Activated CD4-positive, alpha-beta memory T cell treated with anti-CD3 and anti-CD28 coated beads, Interleukin-2, amount 10 ng/mL, durations not matched to agents 7 days and 5 days (primary cell): Measurements from ENCODE around the gene AKT1S1. TPM values are rescaled to one million over a fixed set of nuclear protein-coding genes. Genes with fewer than 3 reads are reported as not detected.

Source experiments
- CTCF ChIA-PET: fragments of 350-600 bp; sonication (Branson Sonifier 250); formaldehyde crosslinking; loops from one replicate; lab custom pipeline; 2021; ENCODE audit warnings: antibody characterized with exemption, inconsistent platforms; lab: Charles Lee
- POLR2A ChIA-PET: fragments of 350-600 bp; sonication (Branson Sonifier 250); formaldehyde crosslinking; loops from one replicate; lab custom pipeline; 2021; ENCODE audit warnings: antibody characterized with exemption; lab: Charles Lee
- DNase-seq: peaks from one replicate; pipeline ENCODE4 v3.0.0-alpha.2; 2020
- H3K27ac Mint-ChIP-seq: one replicate; pipeline ENCODE4 v1.8.0; 2021; ENCODE audit warnings: mild to moderate bottlenecking, mixed read lengths
- H3K27me3 Mint-ChIP-seq: one replicate; pipeline ENCODE4 v1.8.0; 2021; ENCODE audit warnings: mixed read lengths
- H3K36me3 Mint-ChIP-seq: one replicate; pipeline ENCODE4 v1.8.0; 2021; ENCODE audit warnings: low read depth, mixed read lengths
- H3K4me1 Mint-ChIP-seq: one replicate; pipeline ENCODE4 v1.8.0; 2021; ENCODE audit warnings: mixed read lengths
- H3K4me3 Mint-ChIP-seq: one replicate; pipeline ENCODE4 v1.8.0; 2021; ENCODE audit warnings: mild to moderate bottlenecking, mixed read lengths
- H3K9me3 Mint-ChIP-seq: one replicate; pipeline ENCODE4 v1.8.0; 2021; ENCODE audit warnings: mixed read lengths
- total RNA-seq, 2 experiments: library from RNA; stranded (reverse); gene quantifications; one replicate each; pipeline ENCODE4 v1.2.3, GENCODE V29; 2021

Gene AKT1S1
- total RNA-seq, 2 experiments from 2014 or later = 20.2 to 23.0 TPM

DNA sequence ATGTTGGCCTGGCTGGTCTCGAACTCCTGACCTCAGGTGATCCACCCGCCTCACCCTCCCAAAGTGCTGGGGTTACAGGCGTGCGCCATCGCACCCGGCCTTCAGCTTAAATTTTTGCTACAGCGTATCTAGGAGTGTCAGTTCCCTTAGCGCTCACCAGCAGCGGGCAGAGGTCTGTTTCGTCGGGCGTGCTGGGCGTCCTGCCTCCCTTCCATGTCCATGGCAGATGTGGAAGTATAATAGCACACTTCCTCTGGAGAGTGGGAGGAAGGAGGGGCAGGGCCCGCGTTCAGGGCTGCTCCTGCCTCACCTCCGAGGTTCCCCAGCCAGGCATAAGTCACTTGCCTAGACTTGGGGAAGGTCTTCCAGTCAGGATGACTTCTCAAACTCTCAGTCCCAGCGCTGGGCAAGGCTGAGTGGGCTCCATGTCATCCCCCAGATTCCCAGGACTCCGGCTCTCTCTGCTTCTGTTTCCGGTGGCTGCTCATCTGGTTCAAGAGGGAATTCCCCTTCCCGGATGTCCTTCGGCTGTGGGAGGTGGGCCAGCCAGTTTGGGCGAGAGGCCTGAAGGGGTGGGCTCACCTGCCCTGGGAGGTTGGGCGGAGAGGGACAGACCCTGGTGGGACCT lies 10.0 kb upstream of the AKT1S1 start:
- Mint-ChIP-seq H3K4me1 (peaks cover 18% of the 10 kb centered on the region), H3K36me3 (peaks cover 26% of the 10 kb centered on the region), H3K27me3 (no peaks in the 10 kb centered on the region), H3K4me3 (no peak overlapping the region), H3K27ac (no peak overlapping the region), H3K9me3 (no peaks in the 10 kb centered on the region)
- ChIA-PET CTCF (interaction anchor here (1.5 kb wide), 1 partner anchor 18 kb away, joined by 3 read pairs; no protein-coding TSS in a partner anchor), POLR2A (interaction anchor here (1.1 to 1.9 kb wide), 4 partner anchors 9 to 41 kb away, joined by 3 to 6 read pairs (median 5); partner anchors contain the start of genes AKT1S1, ATF5, IL4I1 and PTOV1)
- no peak for DNase-seq

DNA sequence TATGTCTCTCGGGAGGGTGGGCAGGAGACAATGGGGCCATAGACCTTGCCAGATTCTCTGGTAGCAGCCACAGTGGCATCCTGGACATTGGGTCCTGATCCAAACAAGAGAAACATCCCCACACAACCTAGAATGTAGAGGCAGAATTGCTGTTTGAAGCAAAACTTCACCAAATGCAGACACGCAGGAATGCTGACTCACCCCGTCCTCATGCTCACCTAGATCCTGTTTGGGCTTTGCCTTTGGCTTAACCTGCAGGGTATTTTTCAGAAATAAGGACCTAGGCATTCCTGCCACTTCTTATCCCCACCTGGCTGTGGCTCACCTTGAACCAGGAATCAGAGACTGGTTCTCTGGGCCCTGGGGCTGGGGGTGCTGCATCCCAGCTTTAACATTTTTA lies 7.6 kb upstream of the AKT1S1 start:
- no peaks in the 10 kb centered on the region for H3K9me3 Mint-ChIP-seq
- H3K4me3 Mint-ChIP-seq = no peak overlapping the region
- H3K27ac Mint-ChIP-seq = no peak overlapping the region
- CTCF ChIA-PET = no interaction called here
- POLR2A ChIA-PET = no interaction called here
- H3K4me1 Mint-ChIP-seq = peaks cover 9% of the 10 kb centered on the region
- no peaks in the 10 kb centered on the region for H3K27me3 Mint-ChIP-seq
- H3K36me3 Mint-ChIP-seq = peaks cover 44% of the 10 kb centered on the region
- DNase-seq = no peak

DNA sequence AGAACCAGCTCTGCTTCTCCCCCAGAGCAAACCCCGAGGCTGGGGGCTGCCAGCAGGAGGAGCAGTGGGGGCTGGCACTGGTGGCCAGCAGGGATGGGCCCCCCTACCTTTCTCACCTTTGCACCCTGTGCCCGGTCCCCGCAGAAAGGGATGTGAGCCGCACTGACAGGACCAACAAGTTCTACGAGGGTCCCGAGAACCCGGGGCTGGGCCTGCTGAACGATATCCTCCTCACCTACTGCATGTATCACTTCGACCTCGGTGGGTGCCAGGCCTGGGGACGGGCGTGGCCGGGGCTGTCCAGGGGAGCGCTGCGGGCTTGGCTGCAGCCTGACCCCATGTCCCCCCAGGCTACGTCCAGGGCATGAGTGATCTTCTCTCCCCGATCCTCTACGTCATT lies 7.0 kb upstream of the AKT1S1 start:
- no peak overlapping the region for H3K27ac Mint-ChIP-seq
- DNase-seq = no peak
- POLR2A ChIA-PET = interaction anchor here (0.9 to 1.2 kb wide), 2 partner anchors 44 to 46 kb away, joined by 3 read pairs; no protein-coding TSS in a partner anchor

GRCh38 chr19:49883094-49883493 lies 5.9 kb upstream of the AKT1S1 start:
- ChIA-PET POLR2A (interaction anchor here (1.2 to 2.2 kb wide), 2 partner anchors 45 kb away, joined by 3 to 9 read pairs; partner anchors contain the start of genes ATF5 and NUP62), CTCF (no interaction called here)
- no peaks in the 10 kb centered on the region for H3K9me3 Mint-ChIP-seq
- no peaks in the 10 kb centered on the region for H3K27me3 Mint-ChIP-seq
- H3K4me1 Mint-ChIP-seq = peaks cover 17% of the 10 kb centered on the region
- no peak overlapping the region for H3K4me3 Mint-ChIP-seq
- H3K27ac Mint-ChIP-seq = no peak overlapping the region
- H3K36me3 Mint-ChIP-seq = peaks cover 51% of the 10 kb centered on the region
- DNase-seq = no peak

More for the DNA sequence above, 7.0 kb upstream of the AKT1S1 start:
- Mint-ChIP-seq H3K9me3 (no peaks in the 10 kb centered on the region), H3K36me3 (peaks cover 46% of the 10 kb centered on the region), H3K4me3 (no peak overlapping the region), H3K4me1 (peaks cover 9% of the 10 kb centered on the region), H3K27me3 (no peaks in the 10 kb centered on the region)
- CTCF ChIA-PET = no interaction called here

- no peak overlapping the region for H3K4me3 Mint-ChIP-seq
- peaks cover 53% of the 10 kb centered on the region for H3K36me3 Mint-ChIP-seq
- POLR2A ChIA-PET = interaction anchor here (1.9 to 2.2 kb wide), 2 partner anchors 46 to 69 kb away, joined by 5 to 9 read pairs; partner anchors contain the start of genes ATF5, FUZ and NUP62
- no peak overlapping the region for H3K27ac Mint-ChIP-seq
- no peaks in the 10 kb centered on the region for H3K27me3 Mint-ChIP-seq
- CTCF ChIA-PET = no interaction called here
- DNase-seq = no peak
- no peaks in the 10 kb centered on the region for H3K9me3 Mint-ChIP-seq
- H3K4me1 Mint-ChIP-seq = peaks cover 20% of the 10 kb centered on the region
Observed at GRCh38 chr19:49882643-49883042, 5.5 kb upstream of the AKT1S1 start.

- CTCF ChIA-PET = no interaction called here
Observed at GRCh38 chr19:49881672-49882394, 4.7 kb upstream of the AKT1S1 start.

GRCh38 chr19:49881186-49881585 lies 4.0 kb upstream of the AKT1S1 start:
- CTCF ChIA-PET = no interaction called here
- POLR2A ChIA-PET = interaction anchor here (0.7 to 2.2 kb wide), 7 partner anchors 9 to 68 kb away, joined by 3 to 9 read pairs (median 3); partner anchors contain the start of genes ATF5, FUZ, IL4I1 and NUP62
- no peak for DNase-seq
- H3K4me3 Mint-ChIP-seq = no peak overlapping the region
- H3K36me3 Mint-ChIP-seq = peaks cover 53% of the 10 kb centered on the region
- H3K9me3 Mint-ChIP-seq = no peaks in the 10 kb centered on the region
- H3K27me3 Mint-ChIP-seq = no peaks in the 10 kb centered on the region
- H3K27ac Mint-ChIP-seq = no peak overlapping the region
- peaks cover 18% of the 10 kb centered on the region for H3K4me1 Mint-ChIP-seq

More at GRCh38 chr19:49881672-49882394, 4.7 kb upstream of the AKT1S1 start:
- POLR2A ChIA-PET = interaction anchor here (0.7 to 2.2 kb wide), 7 partner anchors 8 to 69 kb away, joined by 3 to 9 read pairs (median 3); partner anchors contain the start of genes ATF5, FUZ, IL4I1 and NUP62
- H3K27me3 Mint-ChIP-seq = no peaks in the 10 kb centered on the region
- no peak overlapping the region for H3K4me3 Mint-ChIP-seq
- H3K9me3 Mint-ChIP-seq = no peaks in the 10 kb centered on the region
- H3K4me1 Mint-ChIP-seq = peaks cover 20% of the 10 kb centered on the region
- H3K36me3 Mint-ChIP-seq = peaks cover 53% of the 10 kb centered on the region
- H3K27ac Mint-ChIP-seq = no peak overlapping the region
- no peak for DNase-seq

DNA sequence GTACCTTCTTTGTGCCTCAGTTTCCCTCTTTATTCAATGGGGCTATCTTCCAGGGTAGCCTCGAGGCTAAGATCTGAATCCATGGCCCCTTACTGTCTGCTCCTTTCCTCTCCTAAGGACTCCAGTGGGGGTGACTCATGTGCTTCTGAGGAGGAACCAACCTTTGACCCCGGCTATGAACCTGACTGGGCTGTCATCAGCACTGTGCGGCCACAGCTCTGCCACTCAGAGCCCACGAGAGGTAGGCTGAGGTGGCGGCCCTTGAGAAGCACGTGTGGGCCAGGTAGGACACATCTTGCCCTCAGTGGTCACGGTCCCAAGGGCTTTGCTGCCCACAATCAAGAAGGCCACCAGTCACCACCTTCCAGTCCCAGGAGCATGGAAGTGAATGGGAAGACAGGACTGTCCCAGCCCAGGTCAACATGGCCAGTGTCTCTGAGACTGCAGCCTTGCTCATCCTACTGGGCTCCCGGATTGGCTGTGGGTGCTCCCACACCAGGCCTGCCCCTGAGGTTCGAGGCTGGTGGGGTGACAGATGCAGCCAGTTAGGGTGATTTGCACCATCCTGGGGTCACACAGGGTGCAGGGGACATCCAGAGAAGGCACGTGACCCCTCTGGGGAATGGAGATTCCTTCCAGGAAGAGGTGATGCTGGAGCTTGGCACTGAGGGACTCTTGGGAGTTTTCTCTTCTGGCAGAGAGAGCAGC lies 3.2 kb upstream of the AKT1S1 start:
- Mint-ChIP-seq H3K4me3 (no peak overlapping the region), H3K27ac (no peak overlapping the region), H3K4me1 (peaks cover 22% of the 10 kb centered on the region), H3K9me3 (no peaks in the 10 kb centered on the region), H3K27me3 (no peaks in the 10 kb centered on the region), H3K36me3 (peaks cover 52% of the 10 kb centered on the region)
- POLR2A ChIA-PET = interaction anchor here (1.8 kb wide), 1 partner anchor 47 kb away, joined by 4 read pairs; no protein-coding TSS in a partner anchor
- CTCF ChIA-PET = no interaction called here
- no peak for DNase-seq

- H3K36me3 Mint-ChIP-seq = peaks cover 48% of the 10 kb centered on the region
- DNase-seq = no peak
- no peak overlapping the region for H3K4me3 Mint-ChIP-seq
- POLR2A ChIA-PET = interaction anchor here (1.8 kb wide), 1 partner anchor 48 kb away, joined by 4 read pairs; no protein-coding TSS in a partner anchor
- H3K27me3 Mint-ChIP-seq = no peaks in the 10 kb centered on the region
- peaks cover 29% of the 10 kb centered on the region for H3K4me1 Mint-ChIP-seq
- no peaks in the 10 kb centered on the region for H3K9me3 Mint-ChIP-seq
- CTCF ChIA-PET = no interaction called here
- H3K27ac Mint-ChIP-seq = no peak overlapping the region
Observed at GRCh38 chr19:49879243-49879963, 2.2 kb upstream of the AKT1S1 start.

- CTCF ChIA-PET = no interaction called here
Observed at GRCh38 chr19:49878744-49879070, 1.6 kb upstream of the AKT1S1 start.

GRCh38 chr19:49877879-49878743 lies 956 bp upstream of the AKT1S1 start:
- Mint-ChIP-seq H3K27ac (no peak overlapping the region), H3K27me3 (no peaks in the 10 kb centered on the region), H3K9me3 (no peaks in the 10 kb centered on the region), H3K4me3 (no peak overlapping the region), H3K36me3 (peaks cover 39% of the 10 kb centered on the region), H3K4me1 (peaks cover 31% of the 10 kb centered on the region)
- CTCF ChIA-PET = interaction anchor here (1.0 kb wide), 1 partner anchor 10 kb away, joined by 3 read pairs; the partner anchor contains the start of gene PNKP
- POLR2A ChIA-PET = interaction anchor here (1.0 to 3.4 kb wide), 13 partner anchors 8 to 379 kb away, joined by 3 to 39 read pairs (median 8); partner anchors contain the start of genes ATF5, FUZ, IL4I1 and MED25
- peak; percentile 99 for DNase-seq

More at GRCh38 chr19:49878744-49879070, 1.6 kb upstream of the AKT1S1 start:
- Mint-ChIP-seq H3K27me3 (no peaks in the 10 kb centered on the region), H3K4me1 (peaks cover 31% of the 10 kb centered on the region), H3K4me3 (no peak overlapping the region), H3K36me3 (peaks cover 45% of the 10 kb centered on the region), H3K27ac (no peak overlapping the region), H3K9me3 (no peaks in the 10 kb centered on the region)
- no peak for DNase-seq
- POLR2A ChIA-PET = interaction anchor here (1.8 kb wide), 1 partner anchor 49 kb away, joined by 4 read pairs; no protein-coding TSS in a partner anchor
